Glutamatergic neuron (in vitro differentiated cells): ENCODE results near the gene C1QL4. TPM values are rescaled to one million over a fixed set of nuclear protein-coding genes. Genes with fewer than 3 reads are reported as not detected.
A peak's percentile ranks its signal among the peaks of the same experiment; 100 is the strongest.

Source experiments
- DNase-seq: peaks from one replicate; pipeline ENCODE4 v3.0.0; 2022
- H3K27ac Mint-ChIP-seq: one replicate; pipeline ENCODE4 v1.8.0; 2020; ENCODE audit warnings: mild to moderate bottlenecking, mixed read lengths, inconsistent platforms; ENCODE audit not compliant: unreplicated experiment
- H3K27me3 Mint-ChIP-seq: one replicate; pipeline ENCODE4 v1.8.0; 2020; ENCODE audit warnings: mild to moderate bottlenecking, moderate library complexity, mixed read lengths, inconsistent platforms; ENCODE audit not compliant: unreplicated experiment
- H3K36me3 Mint-ChIP-seq: one replicate; pipeline ENCODE4 v1.8.0; 2020; ENCODE audit warnings: mild to moderate bottlenecking, mixed read lengths, inconsistent platforms; ENCODE audit not compliant: unreplicated experiment
- H3K4me1 Mint-ChIP-seq: one replicate; pipeline ENCODE4 v1.8.0; 2020; ENCODE audit warnings: mild to moderate bottlenecking, low read depth, mixed read lengths, inconsistent platforms; ENCODE audit not compliant: unreplicated experiment
- H3K4me3 Mint-ChIP-seq: one replicate; pipeline ENCODE4 v1.8.0; 2020; ENCODE audit warnings: mild to moderate bottlenecking, mixed read lengths, inconsistent platforms; ENCODE audit not compliant: unreplicated experiment
- H3K9me3 Mint-ChIP-seq: one replicate; pipeline ENCODE4 v1.8.0; 2020; ENCODE audit warnings: mild to moderate bottlenecking, moderate library complexity, mixed read lengths, inconsistent platforms; ENCODE audit not compliant: unreplicated experiment
- total RNA-seq: library from RNA; stranded (reverse); fragmentation: NEBNext Ultra II Directional; extraction: Animal tissue kit (Norgen Biotek cat#: 25700); gene quantifications from one replicate; pipeline ENCODE4 v1.2.1, GENCODE V29; 2021; ENCODE audit not compliant: unreplicated experiment
- TF ChIP-seq, protein P1 (sequence below): fragments of 200-600 bp; sonication (generic); IDR thresholded peaks from one replicate; pipeline ENCODE4 v1.5.0; 2021; ENCODE audit not compliant: partially characterized antibody, unreplicated experiment

C1QL4 gene
- total RNA-seq, 1 donor from 2014 or later: 4.8 TPM

DNA sequence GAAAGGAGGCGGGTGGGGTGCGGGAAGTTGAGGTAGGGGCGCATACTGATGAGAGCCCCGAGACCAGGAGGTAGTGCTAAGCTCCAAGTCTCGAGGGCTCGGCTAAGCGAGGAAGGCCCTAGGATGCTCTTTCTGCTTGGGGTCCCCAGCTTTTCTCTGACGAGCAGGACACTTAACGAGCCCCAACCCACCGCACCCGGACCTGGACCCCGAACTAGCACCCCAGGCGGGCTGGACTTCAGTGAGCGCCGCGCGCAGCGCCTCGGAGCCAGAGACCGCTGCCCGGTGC is 4.7 kb upstream of the C1QL4 start:
- TF ChIP-seq, protein P1, sequence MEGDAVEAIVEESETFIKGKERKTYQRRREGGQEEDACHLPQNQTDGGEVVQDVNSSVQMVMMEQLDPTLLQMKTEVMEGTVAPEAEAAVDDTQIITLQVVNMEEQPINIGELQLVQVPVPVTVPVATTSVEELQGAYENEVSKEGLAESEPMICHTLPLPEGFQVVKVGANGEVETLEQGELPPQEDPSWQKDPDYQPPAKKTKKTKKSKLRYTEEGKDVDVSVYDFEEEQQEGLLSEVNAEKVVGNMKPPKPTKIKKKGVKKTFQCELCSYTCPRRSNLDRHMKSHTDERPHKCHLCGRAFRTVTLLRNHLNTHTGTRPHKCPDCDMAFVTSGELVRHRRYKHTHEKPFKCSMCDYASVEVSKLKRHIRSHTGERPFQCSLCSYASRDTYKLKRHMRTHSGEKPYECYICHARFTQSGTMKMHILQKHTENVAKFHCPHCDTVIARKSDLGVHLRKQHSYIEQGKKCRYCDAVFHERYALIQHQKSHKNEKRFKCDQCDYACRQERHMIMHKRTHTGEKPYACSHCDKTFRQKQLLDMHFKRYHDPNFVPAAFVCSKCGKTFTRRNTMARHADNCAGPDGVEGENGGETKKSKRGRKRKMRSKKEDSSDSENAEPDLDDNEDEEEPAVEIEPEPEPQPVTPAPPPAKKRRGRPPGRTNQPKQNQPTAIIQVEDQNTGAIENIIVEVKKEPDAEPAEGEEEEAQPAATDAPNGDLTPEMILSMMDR: no peak
- Mint-ChIP-seq H3K4me3 (peak overlapping the region; percentile 49), H3K36me3 (no peaks in the 10 kb centered on the region), H3K27ac (no peak overlapping the region), H3K9me3 (peaks cover 10% of the 10 kb centered on the region), H3K4me1 (peaks cover 36% of the 10 kb centered on the region), H3K27me3 (peaks cover 29% of the 10 kb centered on the region)
- no peak for DNase-seq

DNA sequence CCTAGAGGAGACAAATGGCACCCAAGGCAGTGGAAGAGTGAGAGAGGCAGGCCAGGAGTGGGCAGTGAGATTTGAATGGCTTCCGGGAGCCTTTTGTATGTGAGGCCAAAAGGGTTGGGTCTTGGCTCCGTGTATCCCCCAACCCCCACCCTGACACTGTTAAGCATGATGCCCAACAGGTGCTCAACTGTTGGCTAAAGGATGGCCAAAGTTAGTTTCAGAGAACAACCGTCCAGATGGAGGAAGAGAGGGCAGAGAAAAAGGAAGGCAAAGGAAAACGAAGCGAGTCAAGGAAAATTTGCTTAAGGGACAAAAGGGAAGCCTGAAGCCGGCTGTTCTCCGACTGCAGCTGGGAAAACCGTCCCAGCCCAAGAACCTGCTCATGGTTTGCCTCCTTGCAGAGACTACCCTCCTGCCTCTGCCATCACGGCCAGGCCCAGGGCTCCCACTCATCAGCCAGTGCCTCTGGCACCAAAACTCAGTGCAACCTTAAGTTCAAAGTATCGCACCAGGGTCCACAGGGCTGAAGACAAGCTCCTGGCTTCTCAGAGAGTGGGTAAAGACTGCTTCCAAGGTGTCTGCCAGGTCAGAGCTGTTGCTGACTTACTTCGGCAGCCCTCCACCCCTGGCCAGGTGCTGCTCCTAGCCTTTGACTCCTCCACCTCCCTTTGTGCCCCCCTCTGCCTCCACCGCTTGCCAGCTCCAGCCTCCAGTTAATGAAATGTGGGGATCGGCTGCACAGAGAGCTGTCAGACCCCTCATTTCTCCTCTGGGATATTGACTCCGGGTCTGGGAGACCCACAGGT is 4.2 kb upstream of the C1QL4 start:
- DNase-seq: no peak
- Mint-ChIP-seq H3K36me3 (no peaks in the 10 kb centered on the region), H3K27me3 (peaks cover 27% of the 10 kb centered on the region), H3K4me1 (peaks cover 36% of the 10 kb centered on the region), H3K9me3 (peaks cover 10% of the 10 kb centered on the region), H3K27ac (no peak overlapping the region), H3K4me3 (peak overlapping the region; percentile 65)
- TF ChIP-seq, protein P1: no peak

DNA sequence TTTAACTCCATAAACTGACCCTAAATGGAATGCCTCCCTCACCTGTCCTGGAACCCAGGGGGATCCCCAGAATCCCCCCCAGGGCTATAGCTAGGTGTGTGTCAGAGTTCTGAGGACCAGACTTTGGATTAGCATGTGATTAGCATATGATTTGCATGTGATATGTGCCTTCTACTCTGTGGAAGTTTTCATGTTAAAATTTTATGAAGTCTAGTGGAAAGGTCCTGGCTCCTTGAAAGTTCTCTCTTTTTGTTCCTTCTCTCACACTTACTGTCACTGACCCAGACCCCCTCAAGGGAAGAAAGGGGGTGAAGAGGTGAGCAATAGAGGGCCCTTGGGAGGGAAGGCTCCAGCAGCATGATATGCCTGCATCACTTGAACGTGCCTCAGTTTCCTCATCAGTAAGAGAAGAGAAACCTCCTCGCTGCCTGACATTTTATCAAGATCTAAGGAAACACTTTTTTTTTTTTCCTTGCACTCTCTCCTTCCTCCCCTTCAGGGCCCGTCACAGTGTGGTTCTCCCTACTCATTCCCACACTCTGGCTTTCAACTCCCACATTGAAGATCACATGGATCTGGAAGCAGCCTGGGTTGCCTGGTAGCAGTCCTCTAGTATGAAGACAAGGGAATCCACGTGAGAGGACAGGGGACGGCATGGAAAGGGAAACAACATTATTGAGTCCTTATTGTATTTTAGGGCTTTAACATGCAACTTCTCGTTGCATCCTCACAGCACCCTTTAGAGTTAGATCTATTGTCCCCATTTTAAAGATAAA is 3.3 kb upstream of the C1QL4 start:
- no peaks in the 10 kb centered on the region for H3K36me3 Mint-ChIP-seq
- H3K4me3 Mint-ChIP-seq: peak overlapping the region; percentile 65
- no peak for DNase-seq
- peaks cover 31% of the 10 kb centered on the region for H3K27me3 Mint-ChIP-seq
- TF ChIP-seq, protein P1: no peak
- H3K4me1 Mint-ChIP-seq: peaks cover 36% of the 10 kb centered on the region
- H3K27ac Mint-ChIP-seq: no peak overlapping the region
- H3K9me3 Mint-ChIP-seq: peaks cover 13% of the 10 kb centered on the region

DNA sequence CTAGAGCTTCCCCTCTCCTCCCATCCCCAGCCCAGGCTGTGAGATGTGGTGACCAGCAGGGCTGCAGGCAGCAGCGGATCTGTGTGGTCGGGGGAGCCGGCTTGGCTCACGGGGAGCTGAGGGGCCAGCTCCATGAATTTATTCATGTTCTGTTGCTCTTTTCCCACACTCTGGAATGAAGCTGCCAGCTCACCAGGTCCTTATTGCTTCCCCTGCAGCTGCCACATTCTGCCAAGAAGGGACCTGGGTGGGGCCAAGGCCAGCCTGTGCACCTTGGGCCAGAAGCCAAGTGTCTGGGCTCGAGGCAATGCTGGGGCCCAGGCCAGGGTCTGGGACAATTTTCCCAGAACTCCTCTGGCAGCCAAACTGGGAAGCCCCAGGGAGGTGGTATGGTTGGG is 2.5 kb upstream of the C1QL4 start:
- Mint-ChIP-seq H3K36me3 (no peaks in the 10 kb centered on the region), H3K4me1 (peaks cover 37% of the 10 kb centered on the region), H3K27ac (no peak overlapping the region), H3K27me3 (peaks cover 38% of the 10 kb centered on the region), H3K9me3 (peaks cover 14% of the 10 kb centered on the region), H3K4me3 (peak overlapping the region; percentile 11)
- TF ChIP-seq, protein P1: no peak
- DNase-seq: peak; percentile 56
